Measurements from ENCODE around the gene GALNT4.

The GALNT4 gene

GRCh38 chr12:89493670-89494302 lies 30.8 kb downstream of the GALNT4 start:
- DNase-seq (ENCODE audit: low read depth): no peak

- no peak for DNase-seq (ENCODE audit: low read depth)
These were observed 31.7 kb downstream of the GALNT4 start for GRCh38 chr12:89492883-89493282.

GRCh38 chr12:89490922-89491321 lies 33.7 kb downstream of the GALNT4 start:
- no peak for DNase-seq (ENCODE audit: low read depth)

GRCh38 chr12:89486264-89486663 lies 38.3 kb downstream of the GALNT4 start:
- DNase-seq (ENCODE audit: low read depth): no peak

- no peak for DNase-seq (ENCODE audit: low read depth)
These were observed 40.1 kb downstream of the GALNT4 start for GRCh38 chr12:89484470-89484869.

- no peak for DNase-seq (ENCODE audit: low read depth)
These were observed 43.2 kb downstream of the GALNT4 start for GRCh38 chr12:89481213-89481914.

- DNase-seq (ENCODE audit: low read depth): no peak
These were observed 44.6 kb downstream of the GALNT4 start for GRCh38 chr12:89479982-89480381.

GRCh38 chr12:89477633-89478279 lies 46.8 kb downstream of the GALNT4 start:
- DNase-seq (ENCODE audit: low read depth): no peak

- no peak for DNase-seq (ENCODE audit: low read depth)
These were observed 47.5 kb downstream of the GALNT4 start for GRCh38 chr12:89476904-89477595.

GRCh38 chr12:89476232-89476631 lies 48.4 kb downstream of the GALNT4 start:
- DNase-seq (ENCODE audit: low read depth): no peak

GRCh38 chr12:89475203-89475990 lies 49.2 kb downstream of the GALNT4 start:
- no peak for DNase-seq (ENCODE audit: low read depth)

GRCh38 chr12:89474615-89475014 lies 50.0 kb downstream of the GALNT4 start:
- no peak for DNase-seq (ENCODE audit: low read depth)

All from CMK (cell line).